Liver (tissue), 3 donors: Measurements from ENCODE around the gene SLC8A2.

Experiments
- CTCF ChIP-seq: fragments of 150-350 bp; IDR thresholded peaks from 2 replicates; pipeline ENCODE4 v1.5.1; 2017; ENCODE audit warnings: improper control_type of control experiment, low read depth, low read length; ENCODE audit not compliant: missing input control
- FOXA1 ChIP-seq: IDR thresholded peaks from 2 replicates; pipeline ENCODE4 v1.6.1; 2016; ENCODE audit warnings: antibody characterized with exemption
- RAD21 ChIP-seq, 2 donors: IDR thresholded peaks; 2 replicates each; pipeline ENCODE4 v1.6.1; 2016; ENCODE audit warnings: antibody characterized with exemption in 2 of 2, mild to moderate bottlenecking in 2 of 2
- TF ChIP-seq, protein P1 (sequence below): IDR thresholded peaks from 2 replicates; pipeline ENCODE4 v1.6.1; 2016; ENCODE audit warnings: antibody characterized with exemption
- TF ChIP-seq, protein P2 (sequence below): IDR thresholded peaks from 2 replicates; pipeline ENCODE4 v1.6.1; 2016; ENCODE audit warnings: antibody characterized with exemption
- donor health status: healthy.
- donor health status: healthy.

GRCh38 chr19:47480658-47481057, 9.0 kb upstream of the SLC8A2 start:
- TF ChIP-seq FOXA1: no peak
- TF ChIP-seq CTCF: no peak
- no peak for TF ChIP-seq RAD21 (IDR thresholded peaks at IDR 0.05)
- TF ChIP-seq, protein P1, sequence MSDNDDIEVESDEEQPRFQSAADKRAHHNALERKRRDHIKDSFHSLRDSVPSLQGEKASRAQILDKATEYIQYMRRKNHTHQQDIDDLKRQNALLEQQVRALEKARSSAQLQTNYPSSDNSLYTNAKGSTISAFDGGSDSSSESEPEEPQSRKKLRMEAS: no peak
- TF ChIP-seq, protein P2, sequence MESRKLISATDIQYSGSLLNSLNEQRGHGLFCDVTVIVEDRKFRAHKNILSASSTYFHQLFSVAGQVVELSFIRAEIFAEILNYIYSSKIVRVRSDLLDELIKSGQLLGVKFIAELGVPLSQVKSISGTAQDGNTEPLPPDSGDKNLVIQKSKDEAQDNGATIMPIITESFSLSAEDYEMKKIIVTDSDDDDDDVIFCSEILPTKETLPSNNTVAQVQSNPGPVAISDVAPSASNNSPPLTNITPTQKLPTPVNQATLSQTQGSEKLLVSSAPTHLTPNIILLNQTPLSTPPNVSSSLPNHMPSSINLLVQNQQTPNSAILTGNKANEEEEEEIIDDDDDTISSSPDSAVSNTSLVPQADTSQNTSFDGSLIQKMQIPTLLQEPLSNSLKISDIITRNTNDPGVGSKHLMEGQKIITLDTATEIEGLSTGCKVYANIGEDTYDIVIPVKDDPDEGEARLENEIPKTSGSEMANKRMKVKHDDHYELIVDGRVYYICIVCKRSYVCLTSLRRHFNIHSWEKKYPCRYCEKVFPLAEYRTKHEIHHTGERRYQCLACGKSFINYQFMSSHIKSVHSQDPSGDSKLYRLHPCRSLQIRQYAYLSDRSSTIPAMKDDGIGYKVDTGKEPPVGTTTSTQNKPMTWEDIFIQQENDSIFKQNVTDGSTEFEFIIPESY: no peak
